Astrocyte (in vitro differentiated cells and primary cell): ENCODE results near the gene SPRTN. TPM values are rescaled to one million over a fixed set of nuclear protein-coding genes. Genes with fewer than 3 reads are reported as not detected.

Experiments
- DNase-seq: peaks from one replicate; pipeline ENCODE4 v3.0.0-alpha.2; 2010; ENCODE audit warnings: low read depth
- FAIRE-seq: peaks from 2 replicates; lab custom pipeline; 2011; peaks lifted over from hg19 to GRCh38; lab: Jason Lieb, UNC
- H2AFZ ChIP-seq: 2 replicates; pipeline ENCODE4 v1.6.0; 2012; ENCODE audit warnings: low read depth, low read length, inconsistent platforms
- H3K27ac ChIP-seq: 2 replicates; pipeline ENCODE4 v1.5.1; 2011; ENCODE audit warnings: low read depth, low read length, inconsistent platforms
- H3K27me3 ChIP-seq: 2 replicates; pipeline ENCODE4 v1.6.0; 2011; ENCODE audit warnings: low read length, inconsistent platforms; ENCODE audit not compliant: insufficient read depth
- H3K36me3 ChIP-seq: 2 replicates; pipeline ENCODE4 v1.5.1; 2011; ENCODE audit warnings: low read length, inconsistent platforms; ENCODE audit not compliant: insufficient read depth
- H3K4me1 ChIP-seq: 2 replicates; pipeline ENCODE4 v1.5.1; 2011; ENCODE audit warnings: low read length, inconsistent platforms; ENCODE audit not compliant: insufficient read depth
- H3K4me2 ChIP-seq: 2 replicates; pipeline ENCODE4 v1.6.0; 2012; ENCODE audit warnings: low read length, inconsistent platforms
- H3K4me3 ChIP-seq: 2 replicates; pipeline ENCODE4 v1.5.1; 2011; ENCODE audit warnings: low read depth, mild to moderate bottlenecking, low read length, inconsistent platforms; ENCODE audit not compliant: insufficient read depth
- H3K79me2 ChIP-seq: 2 replicates; pipeline ENCODE4 v1.6.0; 2012; ENCODE audit warnings: mild to moderate bottlenecking, low read length, inconsistent platforms; ENCODE audit not compliant: insufficient read depth
- H3K9ac ChIP-seq: 2 replicates; pipeline ENCODE4 v1.6.0; 2012; ENCODE audit warnings: mild to moderate bottlenecking, low read length, inconsistent platforms
- H3K9me3 ChIP-seq: 2 replicates; pipeline ENCODE4 v1.5.1; 2012; ENCODE audit warnings: low read depth, mild to moderate bottlenecking, low read length, inconsistent platforms; ENCODE audit not compliant: insufficient read depth
- H4K20me1 ChIP-seq: 2 replicates; pipeline ENCODE4 v1.6.0; 2012; ENCODE audit warnings: low read length, inconsistent platforms; ENCODE audit not compliant: insufficient read depth
- H3K27ac Mint-ChIP-seq: one replicate; pipeline ENCODE4 v1.8.0; 2021; ENCODE audit warnings: mild to moderate bottlenecking, mixed read lengths; ENCODE audit not compliant: unreplicated experiment
- H3K27me3 Mint-ChIP-seq: one replicate; pipeline ENCODE4 v1.8.0; 2021; ENCODE audit warnings: low read depth, mixed read lengths; ENCODE audit not compliant: unreplicated experiment
- H3K36me3 Mint-ChIP-seq: one replicate; pipeline ENCODE4 v1.8.0; 2021; ENCODE audit warnings: low read depth, mixed read lengths; ENCODE audit not compliant: unreplicated experiment
- H3K4me1 Mint-ChIP-seq: one replicate; pipeline ENCODE4 v1.8.0; 2021; ENCODE audit warnings: low read depth, mixed read lengths; ENCODE audit not compliant: unreplicated experiment
- H3K4me3 Mint-ChIP-seq: one replicate; pipeline ENCODE4 v1.8.0; 2021; ENCODE audit warnings: mild to moderate bottlenecking, moderate library complexity, mixed read lengths; ENCODE audit not compliant: unreplicated experiment
- H3K9me3 Mint-ChIP-seq: one replicate; pipeline ENCODE4 v1.8.0; 2021; ENCODE audit warnings: mild to moderate bottlenecking, mixed read lengths; ENCODE audit not compliant: unreplicated experiment
- EZH2 ChIP-seq: IDR thresholded peaks from 2 replicates; pipeline ENCODE4 v1.6.1; 2012; ENCODE audit warnings: mild to moderate bottlenecking, low read length, inconsistent platforms; ENCODE audit not compliant: insufficient read depth
- total RNA-seq: library from RNA; stranded (reverse); gene quantifications from 2 replicates; pipeline ENCODE4 v1.2.1, GENCODE V29; 2021
- TF ChIP-seq, protein P1 (sequence below): IDR thresholded peaks from 2 replicates; pipeline ENCODE4 v1.5.1; 2011; ENCODE audit warnings: low read depth, mild to moderate bottlenecking, inconsistent platforms, low read length, moderate library complexity; ENCODE audit not compliant: insufficient read depth

Gene SPRTN
- total RNA-seq, 1 donor from 2014 or later = 13.6 TPM

DNA sequence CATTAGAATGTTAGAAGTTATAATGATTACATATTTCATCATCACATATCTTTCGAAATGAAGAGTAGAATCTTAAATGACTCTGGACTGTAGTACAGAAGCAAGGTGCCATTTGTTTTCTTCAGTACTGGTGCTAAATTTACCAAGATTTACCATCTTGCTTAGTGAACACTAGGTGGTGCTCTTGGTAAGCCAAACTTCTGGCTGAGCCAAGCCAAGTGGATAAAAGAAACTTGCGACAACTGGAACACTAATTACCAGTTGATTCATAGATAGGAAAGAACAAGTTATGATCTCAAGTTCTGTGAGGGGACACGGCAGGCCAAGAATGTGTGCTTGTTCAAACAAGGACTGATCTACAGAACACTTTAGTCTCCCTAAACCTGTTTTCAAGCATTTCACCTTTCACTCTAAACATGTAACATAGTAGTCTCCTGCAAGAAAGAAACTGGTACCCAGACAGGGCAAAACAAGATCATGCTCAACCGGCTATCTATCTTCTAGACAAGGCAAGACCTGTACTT, 19.8 kb downstream of the SPRTN start:
- DNase-seq (peak; percentile 63), FAIRE-seq (peak; percentile 88)
- no peak overlapping the region for H2AFZ ChIP-seq
- H3K9ac ChIP-seq = no peak overlapping the region
- no peaks in the 10 kb centered on the region for H3K9me3 Mint-ChIP-seq
- H4K20me1 ChIP-seq = no peaks in the 10 kb centered on the region
- TF ChIP-seq EZH2 = no peak
- TF ChIP-seq, protein P1, sequence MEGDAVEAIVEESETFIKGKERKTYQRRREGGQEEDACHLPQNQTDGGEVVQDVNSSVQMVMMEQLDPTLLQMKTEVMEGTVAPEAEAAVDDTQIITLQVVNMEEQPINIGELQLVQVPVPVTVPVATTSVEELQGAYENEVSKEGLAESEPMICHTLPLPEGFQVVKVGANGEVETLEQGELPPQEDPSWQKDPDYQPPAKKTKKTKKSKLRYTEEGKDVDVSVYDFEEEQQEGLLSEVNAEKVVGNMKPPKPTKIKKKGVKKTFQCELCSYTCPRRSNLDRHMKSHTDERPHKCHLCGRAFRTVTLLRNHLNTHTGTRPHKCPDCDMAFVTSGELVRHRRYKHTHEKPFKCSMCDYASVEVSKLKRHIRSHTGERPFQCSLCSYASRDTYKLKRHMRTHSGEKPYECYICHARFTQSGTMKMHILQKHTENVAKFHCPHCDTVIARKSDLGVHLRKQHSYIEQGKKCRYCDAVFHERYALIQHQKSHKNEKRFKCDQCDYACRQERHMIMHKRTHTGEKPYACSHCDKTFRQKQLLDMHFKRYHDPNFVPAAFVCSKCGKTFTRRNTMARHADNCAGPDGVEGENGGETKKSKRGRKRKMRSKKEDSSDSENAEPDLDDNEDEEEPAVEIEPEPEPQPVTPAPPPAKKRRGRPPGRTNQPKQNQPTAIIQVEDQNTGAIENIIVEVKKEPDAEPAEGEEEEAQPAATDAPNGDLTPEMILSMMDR = peak; percentile 72
- H3K27me3 ChIP-seq = no peaks in the 10 kb centered on the region
- no peak overlapping the region for H3K27ac Mint-ChIP-seq
- peaks cover 3% of the 10 kb centered on the region for H3K36me3 ChIP-seq
- H3K4me3 ChIP-seq = no peak overlapping the region
- H3K4me1 ChIP-seq = peaks cover 5% of the 10 kb centered on the region
- peaks cover 4% of the 10 kb centered on the region for H3K36me3 Mint-ChIP-seq
- no peaks in the 10 kb centered on the region for H3K79me2 ChIP-seq
- peaks cover 12% of the 10 kb centered on the region for H3K4me1 Mint-ChIP-seq
- H3K27me3 Mint-ChIP-seq = no peaks in the 10 kb centered on the region
- no peak overlapping the region for H3K27ac ChIP-seq
- peak overlapping the region; percentile 0 for H3K4me2 ChIP-seq
- H3K4me3 Mint-ChIP-seq = no peak overlapping the region
- H3K9me3 ChIP-seq = no peaks in the 10 kb centered on the region

DNA sequence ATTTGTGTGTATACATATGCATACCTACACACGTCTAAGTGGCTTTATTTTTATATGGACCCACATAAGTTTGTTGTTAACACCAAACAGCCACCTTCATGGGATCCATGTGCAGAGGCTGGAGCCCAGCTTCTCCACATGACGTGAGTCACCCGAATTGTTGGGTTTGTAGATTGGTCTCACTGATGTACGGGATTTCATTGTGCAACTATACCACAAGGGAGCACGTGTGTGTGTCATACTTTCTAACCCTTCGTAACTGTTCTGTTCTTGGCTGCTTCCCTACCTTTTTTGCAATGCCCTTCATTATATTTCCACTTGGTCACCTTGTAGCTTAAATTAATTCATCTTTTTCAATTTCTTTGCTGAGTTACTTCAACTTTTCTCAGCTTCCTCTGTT, 21.0 kb downstream of the SPRTN start:
- Mint-ChIP-seq H3K4me3 (no peak overlapping the region), H3K27me3 (no peaks in the 10 kb centered on the region), H3K9me3 (no peaks in the 10 kb centered on the region), H3K4me1 (peaks cover 12% of the 10 kb centered on the region), H3K36me3 (peaks cover 4% of the 10 kb centered on the region), H3K27ac (no peak overlapping the region)
- FAIRE-seq (peak; percentile 23), DNase-seq (peak; percentile 89)
- TF ChIP-seq EZH2 = no peak
- TF ChIP-seq, protein P1 = no peak
- no peaks in the 10 kb centered on the region for H3K9me3 ChIP-seq
- H3K9ac ChIP-seq = no peak overlapping the region
- no peaks in the 10 kb centered on the region for H3K27me3 ChIP-seq
- H3K4me1 ChIP-seq = peaks cover 5% of the 10 kb centered on the region
- no peak overlapping the region for H3K4me2 ChIP-seq
- no peaks in the 10 kb centered on the region for H4K20me1 ChIP-seq
- H3K36me3 ChIP-seq = no peaks in the 10 kb centered on the region
- H3K79me2 ChIP-seq = no peaks in the 10 kb centered on the region
- no peak overlapping the region for H3K27ac ChIP-seq
- no peak overlapping the region for H3K4me3 ChIP-seq
- H2AFZ ChIP-seq = no peak overlapping the region

DNA sequence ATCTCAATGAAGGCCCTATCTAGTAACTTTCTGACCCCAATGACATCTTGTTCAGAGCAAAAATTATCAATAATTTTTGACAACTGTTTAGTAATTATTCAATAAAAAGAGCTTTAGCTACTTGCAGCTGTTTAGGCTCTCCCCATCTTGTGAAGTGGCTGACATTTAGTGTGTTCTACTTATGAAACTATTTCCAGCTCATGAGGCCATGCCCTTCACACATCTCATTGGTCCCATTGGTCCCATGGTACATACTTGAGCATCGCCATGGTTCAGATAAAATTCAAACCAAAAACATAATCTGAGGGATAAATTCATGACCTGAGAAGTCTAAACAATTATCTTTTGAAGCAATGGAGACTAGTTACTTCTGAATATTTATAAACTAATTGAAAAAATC, 24.2 kb downstream of the SPRTN start:
- Mint-ChIP-seq H3K27me3 (no peaks in the 10 kb centered on the region), H3K27ac (no peak overlapping the region), H3K36me3 (peaks cover 4% of the 10 kb centered on the region), H3K4me1 (peaks cover 4% of the 10 kb centered on the region), H3K4me3 (no peak overlapping the region), H3K9me3 (no peaks in the 10 kb centered on the region)
- H3K27ac ChIP-seq = no peak overlapping the region
- no peaks in the 10 kb centered on the region for H4K20me1 ChIP-seq
- TF ChIP-seq EZH2 = no peak
- TF ChIP-seq, protein P1 = no peak
- no peak overlapping the region for H3K4me3 ChIP-seq
- H3K9ac ChIP-seq = no peak overlapping the region
- H3K79me2 ChIP-seq = no peaks in the 10 kb centered on the region
- no peak overlapping the region for H2AFZ ChIP-seq
- H3K4me2 ChIP-seq = no peak overlapping the region
- no peaks in the 10 kb centered on the region for H3K27me3 ChIP-seq
- DNase-seq (no peak), FAIRE-seq (no peak)
- H3K36me3 ChIP-seq = no peaks in the 10 kb centered on the region
- H3K9me3 ChIP-seq = no peaks in the 10 kb centered on the region
- no peaks in the 10 kb centered on the region for H3K4me1 ChIP-seq
